NCI-H69 (cell line): ENCODE results near the gene POSTN.
"Not testable (repeated sequence)": the region's sequence is repeated elsewhere in the genome, so short reads cannot be mapped to it uniquely, and the experiment has no call there.

Experiments used
- DNase-seq: peaks from one replicate; lab custom pipeline; 2025; lab: John Stamatoyannopoulos, UW

Gene POSTN

GRCh38 chr13:37597477-37598025 lies 1.0 kb downstream of the POSTN start:
- DNase-seq, result peak; percentile 87

DNA sequence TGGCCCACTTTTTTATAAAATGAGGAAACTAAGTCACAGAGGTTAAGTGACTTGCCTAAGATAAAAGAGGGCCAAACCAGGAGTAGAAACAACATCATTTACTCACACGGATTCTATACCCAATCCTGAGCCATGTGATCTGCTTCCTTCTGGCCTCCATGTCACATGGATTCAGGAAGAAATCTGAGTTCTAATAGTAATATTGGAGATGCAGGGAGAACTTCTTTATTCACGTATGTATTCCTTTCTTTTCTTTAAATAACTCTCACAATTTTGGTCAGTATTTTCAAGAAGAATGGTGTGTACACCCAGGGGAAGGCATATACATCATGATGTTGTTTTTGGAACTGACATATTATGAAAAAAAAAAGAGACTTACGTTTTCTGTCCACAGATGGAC lies 1.8 kb downstream of the POSTN start:
- peak; percentile 31 for DNase-seq

DNA sequence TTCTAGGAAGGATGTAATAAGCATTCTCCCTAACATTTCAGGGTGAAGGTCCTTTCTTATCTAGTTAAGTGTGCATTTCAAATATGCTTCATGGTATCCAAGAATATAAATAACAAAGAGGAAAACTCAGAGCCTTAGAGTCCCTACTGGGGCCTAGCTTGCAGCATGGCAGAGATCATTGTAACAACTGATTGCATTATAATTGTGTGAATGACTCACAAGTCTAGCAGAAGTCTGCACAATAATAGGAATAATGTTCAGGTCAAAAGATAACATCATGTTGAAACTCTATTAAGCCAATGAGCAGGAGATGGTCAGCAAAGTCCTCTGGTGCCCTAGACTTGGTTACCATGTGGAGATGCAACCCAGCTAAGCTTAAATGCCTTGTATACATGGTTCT lies 3.4 kb downstream of the POSTN start:
- peak; percentile 56 for DNase-seq

DNA sequence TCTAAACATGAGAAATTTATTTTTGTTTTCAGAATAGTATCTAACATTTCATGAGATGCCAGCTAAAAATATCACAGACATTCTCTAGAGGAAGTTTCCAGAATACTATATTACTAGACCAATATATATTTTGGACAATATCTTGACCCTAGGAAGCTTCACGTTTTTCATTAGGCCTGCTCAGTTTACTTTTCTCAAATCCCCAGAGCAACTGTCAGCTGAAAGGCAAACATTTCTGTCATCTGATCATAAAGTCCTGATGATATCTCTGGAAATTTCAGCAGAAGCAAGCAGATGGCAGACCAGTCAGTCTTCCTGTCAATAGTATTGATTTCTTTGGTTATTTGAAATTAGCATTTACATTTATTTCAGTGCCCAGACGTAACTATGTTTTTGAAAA lies 4.0 kb downstream of the POSTN start:
- peak; percentile 73 for DNase-seq

DNA sequence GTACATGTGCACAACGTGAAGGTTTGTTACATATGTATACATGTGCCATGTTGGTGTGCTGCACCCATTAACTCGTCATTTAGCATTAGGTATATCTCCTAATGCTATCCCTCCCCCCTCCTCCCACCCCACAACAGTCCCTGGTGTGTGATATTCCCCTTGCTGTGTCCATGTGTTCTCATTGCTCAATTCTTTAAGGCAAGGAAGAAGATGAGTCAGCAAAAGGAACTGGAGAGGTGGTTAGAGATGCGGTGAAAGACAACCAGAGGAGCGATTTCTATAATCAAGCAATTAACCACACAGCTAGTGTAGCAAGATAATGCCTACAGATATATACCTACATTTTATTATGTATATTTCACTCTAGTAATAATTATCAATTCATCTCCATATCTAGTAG lies 9.2 kb downstream of the POSTN start:
- DNase-seq, result peak; percentile 17

GRCh38 chr13:37587236-37587635 lies 11.3 kb downstream of the POSTN start:
- DNase-seq, result peak; percentile 15

GRCh38 chr13:37586164-37586563 lies 12.4 kb downstream of the POSTN start:
- DNase-seq, result no peak

DNA sequence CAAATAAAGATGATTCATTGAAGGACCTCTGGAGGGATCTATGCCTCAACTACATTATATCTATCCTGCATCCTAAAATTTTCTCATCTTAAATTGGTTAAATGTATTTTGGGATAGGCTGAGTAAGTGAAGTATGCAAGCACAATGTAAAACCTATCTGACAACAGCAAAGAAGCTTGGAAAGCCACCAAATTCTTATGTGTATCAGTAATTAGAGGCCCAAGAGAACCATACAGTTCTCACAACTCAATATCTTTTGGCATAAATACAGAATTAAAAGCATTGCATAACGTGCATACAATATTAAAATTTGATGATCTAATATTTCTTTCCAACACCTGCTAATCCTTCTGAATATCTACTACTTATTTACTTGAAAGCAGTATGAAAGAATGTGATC lies 13.0 kb downstream of the POSTN start:
- DNase-seq, result no peak

- DNase-seq, result no peak
Observed at GRCh38 chr13:37576601-37577000, 22.0 kb downstream of the POSTN start.

DNA sequence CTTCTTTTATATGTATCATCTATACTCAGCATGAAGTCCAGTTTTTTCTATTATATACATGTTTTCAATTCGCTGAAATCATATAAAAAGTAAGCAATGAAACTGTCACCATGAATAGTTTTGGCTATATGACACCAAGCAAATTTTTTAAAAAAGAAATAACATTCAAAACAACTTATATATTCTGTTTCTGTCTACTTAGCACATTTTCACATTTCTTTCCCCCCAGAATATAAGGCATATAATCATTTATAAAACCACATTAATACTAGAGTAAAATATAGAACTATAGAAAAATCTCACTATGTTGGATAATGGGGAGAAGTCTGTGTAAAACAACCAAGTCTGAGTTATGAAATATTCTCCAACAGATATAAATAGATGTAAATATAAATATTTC lies 33.1 kb downstream of the POSTN start:
- DNase-seq, result no peak

DNA sequence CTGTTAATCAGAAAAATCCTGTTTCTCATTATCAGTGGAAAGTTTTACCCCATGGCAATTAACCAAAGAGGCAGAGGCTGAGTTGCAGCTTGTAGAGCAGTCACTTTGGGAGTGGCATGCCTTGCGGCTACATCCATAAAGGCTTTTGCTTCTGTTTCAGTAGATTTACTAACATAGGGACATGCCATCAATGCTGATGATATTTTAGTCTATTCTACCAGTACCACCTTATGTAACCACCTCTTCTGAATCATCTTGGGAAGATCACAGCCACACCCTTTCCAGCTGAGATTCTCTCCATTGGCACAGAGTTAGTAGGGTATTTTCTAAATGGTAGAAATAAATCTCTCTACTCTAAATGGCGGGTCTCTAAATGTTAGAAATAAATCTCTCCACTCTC lies 37.5 kb downstream of the POSTN start:
- no peak for DNase-seq

DNA sequence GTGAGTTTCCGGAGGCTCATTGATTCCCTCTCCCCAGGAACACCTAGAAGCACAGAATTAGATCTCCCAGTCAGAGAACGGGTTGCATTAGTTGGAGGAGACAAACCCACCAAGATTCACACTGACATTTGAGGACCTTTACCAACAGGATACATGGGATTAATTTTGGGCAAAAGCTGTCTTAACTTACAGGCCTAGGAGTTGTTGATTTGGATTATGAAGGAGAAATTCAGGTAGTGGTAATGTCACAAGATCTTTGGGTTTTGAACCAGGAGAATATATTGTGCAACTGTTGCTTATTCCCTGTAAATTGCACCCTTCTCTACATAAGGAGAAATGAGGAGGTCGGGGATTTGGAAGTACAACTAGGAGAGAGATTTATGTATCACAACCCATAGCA lies 38.0 kb downstream of the POSTN start:
- DNase-seq, result no peak

GRCh38 chr13:37558766-37559165 lies 39.8 kb downstream of the POSTN start:
- not testable (repeated sequence) for DNase-seq

GRCh38 chr13:37546087-37546486 lies 52.5 kb downstream of the POSTN start:
- DNase-seq, result no peak

- DNase-seq, result no peak
Observed at GRCh38 chr13:37544995-37545394, 53.6 kb downstream of the POSTN start.

- DNase-seq, result no peak
Observed at GRCh38 chr13:37539976-37540605, 58.5 kb downstream of the POSTN start.

DNA sequence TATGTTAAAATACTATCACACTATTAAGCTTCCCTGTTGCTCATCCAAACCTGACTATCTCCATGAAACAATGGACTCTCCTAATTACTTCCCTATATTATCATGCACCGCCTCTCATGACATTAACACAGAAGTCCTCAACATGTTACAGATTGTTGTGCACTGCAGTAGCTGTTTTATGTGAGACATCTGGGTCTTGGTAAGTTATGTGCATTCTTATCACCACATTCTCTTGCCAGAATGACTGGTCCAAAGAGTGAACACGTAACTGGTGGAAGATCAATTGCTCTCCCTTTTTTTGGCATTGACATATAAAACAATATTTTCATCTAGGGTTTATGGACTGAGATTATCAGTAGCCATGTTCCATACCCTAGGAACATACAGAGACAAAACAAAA lies 59.4 kb downstream of the POSTN start:
- no peak for DNase-seq

- DNase-seq, result no peak
Observed at GRCh38 chr13:37535501-37535900, 63.1 kb downstream of the POSTN start.

DNA sequence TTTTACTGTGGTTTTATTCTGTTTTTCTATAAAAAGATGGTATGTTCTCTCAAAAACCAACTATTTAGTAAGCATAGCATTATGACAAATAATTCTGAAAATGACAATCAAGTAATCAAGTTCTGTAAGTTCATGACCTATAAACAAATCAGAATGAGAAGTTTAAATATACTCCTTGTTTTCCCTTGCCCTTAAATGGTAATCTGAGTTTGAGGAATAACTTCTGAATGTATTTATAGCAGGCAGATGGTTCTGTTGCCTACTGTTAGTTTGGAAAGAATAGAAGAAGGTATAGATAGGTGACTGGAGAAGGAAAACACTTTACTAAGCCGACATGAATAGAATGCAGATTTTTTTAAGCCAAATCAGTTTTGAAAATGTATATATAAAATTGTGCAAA lies 63.9 kb downstream of the POSTN start:
- DNase-seq, result no peak

- peak; percentile 10 for DNase-seq
Observed at GRCh38 chr13:37534181-37534580, 64.4 kb downstream of the POSTN start.

- no peak for DNase-seq
Observed at GRCh38 chr13:37531049-37531448, 67.5 kb downstream of the POSTN start.

- DNase-seq, result peak; percentile 53
Observed at GRCh38 chr13:37529751-37530385, 68.7 kb downstream of the POSTN start.

- peak; percentile 93 for DNase-seq
Observed at GRCh38 chr13:37526710-37527473, 71.7 kb downstream of the POSTN start.
